Neural cell (in vitro differentiated cells): ENCODE results near the gene SRSF2. TPM values are rescaled to one million over a fixed set of nuclear protein-coding genes. Genes with fewer than 3 reads are reported as not detected.

Experiments
- H2AFZ ChIP-seq: fragments of 200-600, 300-800 bp; sonication (generic), shearing (Covaris generic); 2 replicates; pipeline ENCODE4 v1.6.0; 2014; ENCODE audit warnings: low read depth, mild to moderate bottlenecking, antibody characterized with exemption, low read length, moderate library complexity
- H3F3A ChIP-seq: fragments of 200-600 bp; shearing (Covaris generic); 2 replicates; pipeline ENCODE4 v1.6.1; 2016; ENCODE audit warnings: mild to moderate bottlenecking, moderate library complexity, mixed read lengths, antibody characterized with exemption, low read length; ENCODE audit not compliant: insufficient read depth, poor library complexity, severe bottlenecking
- H3K27ac ChIP-seq: fragments of 200-600, 300-800 bp; sonication (generic), shearing (Covaris generic); 2 replicates; pipeline ENCODE4 v1.5.1; 2014; ENCODE audit warnings: mild to moderate bottlenecking, low read length, moderate library complexity
- H3K27me3 ChIP-seq: fragments of 300-800, 200-600 bp; sonication (generic), shearing (Covaris generic); 2 replicates; pipeline ENCODE4 v1.6.0; 2014; ENCODE audit warnings: mild to moderate bottlenecking, low read depth, low read length, moderate library complexity; ENCODE audit not compliant: insufficient read depth
- H3K36me3 ChIP-seq: fragments of 300-800, 200-600 bp; sonication (generic), shearing (Covaris generic); 2 replicates; pipeline ENCODE4 v1.5.1; 2014; ENCODE audit warnings: mild to moderate bottlenecking, antibody characterized with exemption, low read length, moderate library complexity; ENCODE audit not compliant: insufficient read depth
- H3K4me2 ChIP-seq: fragments of 300-800, 200-600 bp; sonication (generic), shearing (Covaris generic); 2 replicates; pipeline ENCODE4 v1.6.0; 2014; ENCODE audit warnings: mild to moderate bottlenecking, low read length
- H3K4me3 ChIP-seq: fragments of 300-800, 200-600 bp; sonication (generic), shearing (Covaris generic); 2 replicates; pipeline ENCODE4 v1.5.1; 2014; ENCODE audit warnings: mild to moderate bottlenecking, low read length, moderate library complexity
- H3K79me2 ChIP-seq: fragments of 200-600 bp; shearing (Covaris generic); replicated peaks from 2 replicates; pipeline ENCODE4 v1.6.0; 2014; ENCODE audit warnings: mild to moderate bottlenecking, low read length, moderate library complexity; ENCODE audit not compliant: insufficient read depth
- H3K9ac ChIP-seq: fragments of 300-800, 200-600 bp; sonication (generic), shearing (Covaris generic); 2 replicates; pipeline ENCODE4 v1.6.1; 2016; ENCODE audit warnings: mild to moderate bottlenecking, low read length, mixed read lengths
- H3K9me2 ChIP-seq: fragments of 200-600 bp; shearing (Covaris generic); 2 replicates; pipeline ENCODE4 v1.6.1; 2016; ENCODE audit warnings: mild to moderate bottlenecking, low read length, mixed read lengths; ENCODE audit not compliant: insufficient read depth
- H3K9me3 ChIP-seq: fragments of 200-600, 300-800 bp; sonication (generic), shearing (Covaris generic); 2 replicates; pipeline ENCODE4 v1.6.1; 2016; ENCODE audit warnings: mild to moderate bottlenecking, mixed run types, low read length, moderate library complexity, mixed read lengths
- H4K20me1 ChIP-seq: fragments of 200-600 bp; shearing (Covaris generic); 2 replicates; pipeline ENCODE4 v1.6.1; 2016; ENCODE audit warnings: mild to moderate bottlenecking, mixed run types; ENCODE audit not compliant: insufficient read depth
- EP300 ChIP-seq: fragments of 450-650 bp; conservative IDR thresholded peaks from 2 replicates; pipeline ENCODE4 v1.6.1; 2014; ENCODE audit warnings: antibody characterized with exemption, mild to moderate bottlenecking, moderate library complexity; ENCODE audit not compliant: poor library complexity, severe bottlenecking
- EZH2 ChIP-seq: fragments of 200-600, 300-800 bp; shearing (Covaris generic), sonication (generic); IDR thresholded peaks from 2 replicates; pipeline ENCODE4 v1.6.1; 2014; ENCODE audit warnings: antibody characterized with exemption, low read length, borderline replicate concordance, mild to moderate bottlenecking; ENCODE audit not compliant: insufficient read depth, poor library complexity, severe bottlenecking
- MXI1 ChIP-seq: fragments of 450-650 bp; conservative IDR thresholded peaks from 2 replicates; pipeline ENCODE4 v1.6.1; 2014; ENCODE audit warnings: antibody characterized with exemption, mild to moderate bottlenecking; ENCODE audit not compliant: poor library complexity, severe bottlenecking
- POLR2AphosphoS5 ChIP-seq: IDR thresholded peaks from 2 replicates; pipeline ENCODE4 v1.6.1; 2012
- RAD21 ChIP-seq: fragments of 450-650 bp; conservative IDR thresholded peaks from 2 replicates; pipeline ENCODE4 v1.6.1; 2014; ENCODE audit warnings: antibody characterized with exemption, mild to moderate bottlenecking, moderate library complexity
- SMC3 ChIP-seq: fragments of 450-650 bp; conservative IDR thresholded peaks from 2 replicates; pipeline ENCODE4 v1.6.1; 2014; ENCODE audit warnings: antibody characterized with exemption, mild to moderate bottlenecking, moderate library complexity; ENCODE audit not compliant: poor library complexity
- TAF1 ChIP-seq: IDR thresholded peaks from 2 replicates; pipeline ENCODE4 v1.6.1; 2012; ENCODE audit warnings: low read depth
- polyA plus RNA-seq: library from polyadenylated mRNA; depleted of rRNA; stranded (reverse); fragments of >200 nt; gene quantifications from 2 replicates; pipeline ENCODE4 v1.2.3, GENCODE V29; 2014
- TF ChIP-seq, protein P1 (sequence below): IDR thresholded peaks from 2 replicates; pipeline ENCODE4 v1.6.1; 2012; ENCODE audit warnings: borderline replicate concordance
- TF ChIP-seq, protein P2 (sequence below): fragments of 450-650 bp; IDR thresholded peaks from 2 replicates; pipeline ENCODE4 v1.5.1; 2014; ENCODE audit warnings: antibody characterized with exemption, mild to moderate bottlenecking, moderate library complexity; ENCODE audit not compliant: poor library complexity, severe bottlenecking

The SRSF2 gene
- polyA plus RNA-seq, 1 donor from 2014 or later, result 355 TPM

DNA sequence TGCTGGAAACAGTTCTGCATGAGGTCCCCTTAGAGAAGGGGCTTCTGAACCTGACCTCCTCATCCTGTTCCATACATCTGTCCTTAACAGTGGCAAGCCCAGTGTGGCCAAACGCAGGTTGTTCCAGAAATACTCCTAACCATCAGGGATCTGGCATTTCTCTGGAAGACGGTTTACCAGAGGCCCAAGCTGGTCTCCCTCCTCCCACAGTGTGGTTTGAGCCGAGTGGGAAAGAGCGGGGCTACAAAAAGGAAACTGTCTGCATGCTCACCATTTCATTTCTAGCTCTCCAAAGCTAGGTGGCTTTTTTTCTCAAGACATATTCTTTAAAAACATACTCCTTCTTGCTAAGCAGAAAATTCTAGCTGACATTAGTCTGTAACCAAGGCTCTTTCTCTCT is 32.3 kb downstream of the SRSF2 start:
- Histone ChIP-seq H2AFZ (no peak overlapping the region), H3K9me3 (no peaks in the 10 kb centered on the region), H3K27me3 (no peaks in the 10 kb centered on the region), H3K4me3 (no peak overlapping the region), H3K9ac (no peak overlapping the region), H3F3A (no peaks in the 10 kb centered on the region), H3K27ac (no peak overlapping the region), H4K20me1 (no peaks in the 10 kb centered on the region), H3K36me3 (no peaks in the 10 kb centered on the region), H3K9me2 (no peaks in the 10 kb centered on the region), H3K4me2 (no peak overlapping the region), H3K79me2 (peaks cover 34% of the 10 kb centered on the region)
- TF ChIP-seq, protein P1, sequence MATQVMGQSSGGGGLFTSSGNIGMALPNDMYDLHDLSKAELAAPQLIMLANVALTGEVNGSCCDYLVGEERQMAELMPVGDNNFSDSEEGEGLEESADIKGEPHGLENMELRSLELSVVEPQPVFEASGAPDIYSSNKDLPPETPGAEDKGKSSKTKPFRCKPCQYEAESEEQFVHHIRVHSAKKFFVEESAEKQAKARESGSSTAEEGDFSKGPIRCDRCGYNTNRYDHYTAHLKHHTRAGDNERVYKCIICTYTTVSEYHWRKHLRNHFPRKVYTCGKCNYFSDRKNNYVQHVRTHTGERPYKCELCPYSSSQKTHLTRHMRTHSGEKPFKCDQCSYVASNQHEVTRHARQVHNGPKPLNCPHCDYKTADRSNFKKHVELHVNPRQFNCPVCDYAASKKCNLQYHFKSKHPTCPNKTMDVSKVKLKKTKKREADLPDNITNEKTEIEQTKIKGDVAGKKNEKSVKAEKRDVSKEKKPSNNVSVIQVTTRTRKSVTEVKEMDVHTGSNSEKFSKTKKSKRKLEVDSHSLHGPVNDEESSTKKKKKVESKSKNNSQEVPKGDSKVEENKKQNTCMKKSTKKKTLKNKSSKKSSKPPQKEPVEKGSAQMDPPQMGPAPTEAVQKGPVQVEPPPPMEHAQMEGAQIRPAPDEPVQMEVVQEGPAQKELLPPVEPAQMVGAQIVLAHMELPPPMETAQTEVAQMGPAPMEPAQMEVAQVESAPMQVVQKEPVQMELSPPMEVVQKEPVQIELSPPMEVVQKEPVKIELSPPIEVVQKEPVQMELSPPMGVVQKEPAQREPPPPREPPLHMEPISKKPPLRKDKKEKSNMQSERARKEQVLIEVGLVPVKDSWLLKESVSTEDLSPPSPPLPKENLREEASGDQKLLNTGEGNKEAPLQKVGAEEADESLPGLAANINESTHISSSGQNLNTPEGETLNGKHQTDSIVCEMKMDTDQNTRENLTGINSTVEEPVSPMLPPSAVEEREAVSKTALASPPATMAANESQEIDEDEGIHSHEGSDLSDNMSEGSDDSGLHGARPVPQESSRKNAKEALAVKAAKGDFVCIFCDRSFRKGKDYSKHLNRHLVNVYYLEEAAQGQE, result no peak
- TF ChIP-seq SMC3 (no peak), POLR2AphosphoS5 (no peak), EZH2 (no peak)

DNA sequence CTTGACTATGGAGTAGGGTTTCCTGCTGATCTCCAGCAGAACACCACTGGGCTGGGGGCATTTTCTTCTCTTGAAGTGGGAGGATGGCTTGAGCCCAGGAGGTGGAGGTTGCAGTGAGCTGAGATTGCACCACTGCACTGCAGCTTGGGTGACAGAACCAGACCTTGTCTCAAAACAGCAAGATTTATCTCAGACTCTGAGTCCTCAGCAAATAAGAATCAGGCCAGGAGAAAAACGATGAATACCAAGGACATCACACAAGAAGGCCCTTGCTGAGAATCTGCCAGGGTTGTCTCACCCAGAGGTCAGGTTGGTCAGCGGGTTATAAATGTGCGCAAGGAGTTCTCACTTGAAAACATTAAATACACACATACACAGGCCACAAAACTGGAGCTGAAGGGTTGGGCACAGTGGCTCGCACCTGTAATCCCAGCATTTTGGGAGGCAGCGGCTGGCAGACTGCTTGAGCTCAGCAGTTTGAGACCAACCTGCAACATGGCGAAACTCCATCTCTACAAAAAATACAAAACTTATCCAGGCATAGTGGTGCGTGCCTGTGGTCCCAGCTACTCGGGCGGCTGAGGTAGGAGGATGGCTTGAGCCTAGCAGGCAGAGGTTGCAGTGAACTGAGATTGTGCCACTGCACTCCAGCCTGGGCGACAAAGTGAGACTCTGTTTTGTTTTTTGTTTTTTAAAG is 34.0 kb downstream of the SRSF2 start:
- H2AFZ ChIP-seq, result no peak overlapping the region
- no peak overlapping the region for H3K9ac ChIP-seq
- H3K27me3 ChIP-seq, result no peaks in the 10 kb centered on the region
- no peak overlapping the region for H3K27ac ChIP-seq
- TF ChIP-seq EZH2, result no peak
- TF ChIP-seq, protein P2, sequence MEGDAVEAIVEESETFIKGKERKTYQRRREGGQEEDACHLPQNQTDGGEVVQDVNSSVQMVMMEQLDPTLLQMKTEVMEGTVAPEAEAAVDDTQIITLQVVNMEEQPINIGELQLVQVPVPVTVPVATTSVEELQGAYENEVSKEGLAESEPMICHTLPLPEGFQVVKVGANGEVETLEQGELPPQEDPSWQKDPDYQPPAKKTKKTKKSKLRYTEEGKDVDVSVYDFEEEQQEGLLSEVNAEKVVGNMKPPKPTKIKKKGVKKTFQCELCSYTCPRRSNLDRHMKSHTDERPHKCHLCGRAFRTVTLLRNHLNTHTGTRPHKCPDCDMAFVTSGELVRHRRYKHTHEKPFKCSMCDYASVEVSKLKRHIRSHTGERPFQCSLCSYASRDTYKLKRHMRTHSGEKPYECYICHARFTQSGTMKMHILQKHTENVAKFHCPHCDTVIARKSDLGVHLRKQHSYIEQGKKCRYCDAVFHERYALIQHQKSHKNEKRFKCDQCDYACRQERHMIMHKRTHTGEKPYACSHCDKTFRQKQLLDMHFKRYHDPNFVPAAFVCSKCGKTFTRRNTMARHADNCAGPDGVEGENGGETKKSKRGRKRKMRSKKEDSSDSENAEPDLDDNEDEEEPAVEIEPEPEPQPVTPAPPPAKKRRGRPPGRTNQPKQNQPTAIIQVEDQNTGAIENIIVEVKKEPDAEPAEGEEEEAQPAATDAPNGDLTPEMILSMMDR, result no peak
- TF ChIP-seq EP300, result no peak
- no peak for TF ChIP-seq SMC3
- TF ChIP-seq, protein P1, result no peak
- no peak for TF ChIP-seq POLR2AphosphoS5
- no peak for TF ChIP-seq MXI1
- no peak for TF ChIP-seq TAF1
- no peak for TF ChIP-seq RAD21
- no peaks in the 10 kb centered on the region for H3F3A ChIP-seq
- H3K9me2 ChIP-seq, result no peaks in the 10 kb centered on the region
- no peaks in the 10 kb centered on the region for H3K9me3 ChIP-seq
- no peak overlapping the region for H3K4me2 ChIP-seq
- H4K20me1 ChIP-seq, result no peaks in the 10 kb centered on the region
- no peaks in the 10 kb centered on the region for H3K36me3 ChIP-seq
- no peak overlapping the region for H3K4me3 ChIP-seq
- H3K79me2 ChIP-seq, result peaks cover 44% of the 10 kb centered on the region
